WI38 (cell line): ENCODE data around the gene DVL3.

Experiments
- H3K4me3 ChIP-seq: 2 replicates; pipeline ENCODE4 v1.5.1; 2011; ENCODE audit warnings: low read depth, mild to moderate bottlenecking, control low read depth, low read length
- CTCF ChIP-seq: IDR thresholded peaks from 2 replicates; pipeline ENCODE4 v1.5.1; 2012; ENCODE audit warnings: low read depth, mild to moderate bottlenecking, control low read depth, low read length

The DVL3 gene

DNA sequence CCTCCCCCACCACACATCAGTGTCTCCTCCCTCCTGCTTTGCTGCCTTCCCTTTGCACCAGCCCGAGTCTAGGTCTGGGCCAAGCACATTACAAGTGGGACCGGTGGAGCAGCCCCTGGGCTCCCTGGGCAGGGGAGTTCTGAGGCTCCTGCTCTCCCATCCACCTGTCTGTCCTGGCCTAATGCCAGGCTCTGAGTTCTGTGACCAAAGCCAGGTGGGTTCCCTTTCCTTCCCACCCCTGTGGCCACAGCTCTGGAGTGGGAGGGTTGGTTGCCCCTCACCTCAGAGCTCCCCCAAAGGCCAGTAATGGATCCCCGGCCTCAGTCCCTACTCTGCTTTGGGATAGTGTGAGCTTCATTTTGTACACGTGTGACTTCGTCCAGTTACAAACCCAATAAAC, 28.5 kb downstream of the DVL3 start:
- no peak for TF ChIP-seq CTCF
- H3K4me3 ChIP-seq = no peak overlapping the region

- H3K4me3 ChIP-seq = no peak overlapping the region
- no peak for TF ChIP-seq CTCF
These were observed 29.5 kb downstream of the DVL3 start for GRCh38 chr3:184184546-184185230.

- H3K4me3 ChIP-seq = peak overlapping the region; percentile 76
- TF ChIP-seq CTCF = no peak
These were observed 30.4 kb downstream of the DVL3 start for GRCh38 chr3:184185461-184186183.

GRCh38 chr3:184186184-184186901, 31.2 kb downstream of the DVL3 start, which contains the start of gene ABCF3:
ABCF3 (plus strand) TSS chr3:184186199; CDS start chr3:184186208, 9 bp downstream.
- TF ChIP-seq CTCF = no peak
- H3K4me3 ChIP-seq = peak within 1 kb of the TSS; percentile 76

DNA sequence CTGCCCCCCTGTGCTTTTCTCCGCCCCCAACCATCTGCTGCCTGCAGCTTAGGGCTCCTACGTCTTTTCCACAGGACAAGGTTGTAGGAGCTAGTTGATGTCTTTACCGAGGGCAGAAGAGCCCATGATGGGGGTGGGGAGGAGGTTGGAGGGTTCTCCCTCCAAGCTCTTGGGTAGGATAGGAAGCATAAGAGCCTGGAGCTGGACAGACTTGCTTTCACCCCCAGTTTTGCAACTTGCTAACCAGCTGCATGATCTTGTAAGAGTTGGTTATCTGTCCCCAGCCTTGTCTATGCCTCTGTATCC, 31.7 kb downstream of the DVL3 start:
- TF ChIP-seq CTCF = no peak
- peak overlapping the region; percentile 76 for H3K4me3 ChIP-seq

- no peak for TF ChIP-seq CTCF
- H3K4me3 ChIP-seq = no peak overlapping the region
These were observed 32.9 kb downstream of the DVL3 start for GRCh38 chr3:184188080-184188479.

DNA sequence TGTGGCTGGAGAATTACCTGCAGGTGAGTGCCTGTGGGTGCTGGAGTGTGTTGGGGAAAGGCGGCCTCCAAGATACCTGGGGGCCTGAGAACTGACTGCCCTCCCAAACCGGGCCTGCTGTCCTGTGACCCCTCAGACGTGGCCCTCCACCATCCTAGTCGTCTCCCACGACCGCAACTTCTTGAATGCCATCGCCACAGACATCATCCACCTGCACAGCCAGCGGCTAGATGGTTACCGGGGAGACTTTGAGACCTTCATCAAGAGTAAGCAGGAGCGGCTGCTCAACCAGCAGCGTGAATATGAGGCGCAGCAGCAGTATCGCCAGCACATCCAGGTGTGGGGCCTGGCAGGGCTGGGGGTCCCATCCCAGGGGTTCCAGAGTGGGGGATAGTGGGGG, 34.2 kb downstream of the DVL3 start:
- H3K4me3 ChIP-seq = no peak overlapping the region
- TF ChIP-seq CTCF = no peak
